Measurements from ENCODE around the gene MRS2.

The MRS2 gene, protein sequence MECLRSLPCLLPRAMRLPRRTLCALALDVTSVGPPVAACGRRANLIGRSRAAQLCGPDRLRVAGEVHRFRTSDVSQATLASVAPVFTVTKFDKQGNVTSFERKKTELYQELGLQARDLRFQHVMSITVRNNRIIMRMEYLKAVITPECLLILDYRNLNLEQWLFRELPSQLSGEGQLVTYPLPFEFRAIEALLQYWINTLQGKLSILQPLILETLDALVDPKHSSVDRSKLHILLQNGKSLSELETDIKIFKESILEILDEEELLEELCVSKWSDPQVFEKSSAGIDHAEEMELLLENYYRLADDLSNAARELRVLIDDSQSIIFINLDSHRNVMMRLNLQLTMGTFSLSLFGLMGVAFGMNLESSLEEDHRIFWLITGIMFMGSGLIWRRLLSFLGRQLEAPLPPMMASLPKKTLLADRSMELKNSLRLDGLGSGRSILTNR

DNA sequence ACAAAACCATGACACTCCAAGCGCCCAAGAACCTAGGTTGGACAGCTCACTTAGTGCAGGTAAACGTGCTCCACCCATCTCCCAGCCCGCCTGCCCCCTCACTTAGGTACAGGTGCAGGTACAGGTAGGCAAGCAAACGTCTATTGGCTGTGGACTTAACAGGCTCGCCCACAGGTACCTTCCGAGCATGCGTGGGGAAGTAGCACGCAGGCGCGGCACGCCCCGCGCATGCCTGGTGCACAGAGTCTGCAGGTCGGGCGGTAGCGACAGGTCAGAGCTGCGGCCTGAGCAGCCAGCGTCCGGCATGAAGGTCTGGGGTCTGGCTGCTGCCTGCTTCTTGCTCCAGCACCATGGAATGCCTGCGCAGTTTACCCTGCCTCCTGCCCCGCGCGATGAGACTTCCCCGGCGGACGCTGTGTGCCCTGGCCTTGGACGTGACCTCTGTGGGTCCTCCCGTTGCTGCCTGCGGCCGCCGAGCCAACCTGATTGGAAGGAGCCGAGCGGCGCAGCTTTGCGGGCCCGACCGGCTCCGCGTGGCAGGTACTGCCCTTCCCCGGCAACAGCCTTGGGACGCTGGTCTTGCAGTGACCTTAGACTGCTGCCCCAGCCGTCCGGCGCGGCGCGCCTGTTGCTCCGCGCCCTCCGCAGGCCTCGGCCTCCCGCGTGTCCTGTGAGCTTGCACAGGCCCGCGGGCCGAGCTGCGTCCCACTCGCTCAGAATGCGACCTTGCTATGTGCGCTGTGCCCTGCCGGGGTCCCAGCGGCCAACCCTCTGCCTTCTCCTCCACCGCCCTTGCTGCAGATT is at the start of gene MRS2:
Gene MRS2, plus strand, starts transcription at position 240 of the 804 bp plus-strand sequence. Its CDS starts 111 bp downstream, at position 351.
- DNase-seq (ENCODE audit: low spot score): peak; percentile 88
- TF ChIP-seq, protein P1, sequence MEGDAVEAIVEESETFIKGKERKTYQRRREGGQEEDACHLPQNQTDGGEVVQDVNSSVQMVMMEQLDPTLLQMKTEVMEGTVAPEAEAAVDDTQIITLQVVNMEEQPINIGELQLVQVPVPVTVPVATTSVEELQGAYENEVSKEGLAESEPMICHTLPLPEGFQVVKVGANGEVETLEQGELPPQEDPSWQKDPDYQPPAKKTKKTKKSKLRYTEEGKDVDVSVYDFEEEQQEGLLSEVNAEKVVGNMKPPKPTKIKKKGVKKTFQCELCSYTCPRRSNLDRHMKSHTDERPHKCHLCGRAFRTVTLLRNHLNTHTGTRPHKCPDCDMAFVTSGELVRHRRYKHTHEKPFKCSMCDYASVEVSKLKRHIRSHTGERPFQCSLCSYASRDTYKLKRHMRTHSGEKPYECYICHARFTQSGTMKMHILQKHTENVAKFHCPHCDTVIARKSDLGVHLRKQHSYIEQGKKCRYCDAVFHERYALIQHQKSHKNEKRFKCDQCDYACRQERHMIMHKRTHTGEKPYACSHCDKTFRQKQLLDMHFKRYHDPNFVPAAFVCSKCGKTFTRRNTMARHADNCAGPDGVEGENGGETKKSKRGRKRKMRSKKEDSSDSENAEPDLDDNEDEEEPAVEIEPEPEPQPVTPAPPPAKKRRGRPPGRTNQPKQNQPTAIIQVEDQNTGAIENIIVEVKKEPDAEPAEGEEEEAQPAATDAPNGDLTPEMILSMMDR (IDR thresholded peaks at IDR 0.05; ENCODE audit: extremely low read depth, insufficient read depth, missing control alignments): no peak
- in situ Hi-C loops (cut with MboI; ENCODE audit: low pct_unique_long_range_greater_than_20kb, low sequenced_read_pairs, unreplicated experiment): no loop called here

DNA sequence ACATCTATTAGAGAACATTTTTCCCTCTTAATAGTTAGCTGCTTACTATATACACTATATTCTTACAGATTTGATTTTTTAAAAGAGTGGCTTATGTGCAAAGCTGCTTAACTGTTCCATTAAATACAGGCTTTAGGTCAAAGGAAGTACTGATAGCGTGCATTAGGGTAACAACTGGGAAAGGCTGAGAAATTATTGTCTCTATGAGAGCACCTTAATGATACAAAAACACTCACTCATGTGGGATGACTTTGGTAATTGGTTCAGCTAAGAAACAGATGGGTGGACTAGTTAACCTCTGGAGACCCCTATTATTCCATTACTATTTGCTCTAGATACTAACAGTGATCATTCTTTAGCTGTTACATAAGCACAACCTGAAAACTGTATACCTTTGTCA is 48.9 kb upstream of the MRS2 start:
- no peak for DNase-seq (ENCODE audit: low spot score)
- in situ Hi-C loops (cut with MboI; ENCODE audit: low pct_unique_long_range_greater_than_20kb, low sequenced_read_pairs, unreplicated experiment): no loop called here
- TF ChIP-seq, protein P1 (IDR thresholded peaks at IDR 0.05; ENCODE audit: extremely low read depth, insufficient read depth, missing control alignments): no peak

DNA sequence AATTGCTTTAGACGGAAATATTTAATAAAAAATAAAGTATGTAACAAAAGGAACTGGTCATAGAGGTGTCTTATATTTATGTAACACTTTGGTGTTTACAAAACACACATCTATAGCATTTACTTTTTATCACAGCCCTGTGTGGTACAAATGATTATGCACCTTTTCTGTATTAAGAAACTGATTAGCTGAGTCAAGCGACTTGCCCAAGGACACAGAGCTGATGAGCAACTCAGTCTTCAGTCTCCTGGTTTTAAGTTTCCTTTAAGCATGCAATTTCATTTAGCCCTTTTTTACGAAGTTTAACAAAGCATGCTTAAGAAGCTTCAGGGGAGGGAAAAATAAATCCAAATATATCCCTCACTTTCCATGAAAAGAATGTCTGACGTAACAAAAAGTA is 47.3 kb upstream of the MRS2 start:
- TF ChIP-seq, protein P1 (IDR thresholded peaks at IDR 0.05; ENCODE audit: extremely low read depth, insufficient read depth, missing control alignments): no peak
- in situ Hi-C loops (cut with MboI; ENCODE audit: low pct_unique_long_range_greater_than_20kb, low sequenced_read_pairs, unreplicated experiment): no loop called here
- DNase-seq (ENCODE audit: low spot score): no peak

DNA sequence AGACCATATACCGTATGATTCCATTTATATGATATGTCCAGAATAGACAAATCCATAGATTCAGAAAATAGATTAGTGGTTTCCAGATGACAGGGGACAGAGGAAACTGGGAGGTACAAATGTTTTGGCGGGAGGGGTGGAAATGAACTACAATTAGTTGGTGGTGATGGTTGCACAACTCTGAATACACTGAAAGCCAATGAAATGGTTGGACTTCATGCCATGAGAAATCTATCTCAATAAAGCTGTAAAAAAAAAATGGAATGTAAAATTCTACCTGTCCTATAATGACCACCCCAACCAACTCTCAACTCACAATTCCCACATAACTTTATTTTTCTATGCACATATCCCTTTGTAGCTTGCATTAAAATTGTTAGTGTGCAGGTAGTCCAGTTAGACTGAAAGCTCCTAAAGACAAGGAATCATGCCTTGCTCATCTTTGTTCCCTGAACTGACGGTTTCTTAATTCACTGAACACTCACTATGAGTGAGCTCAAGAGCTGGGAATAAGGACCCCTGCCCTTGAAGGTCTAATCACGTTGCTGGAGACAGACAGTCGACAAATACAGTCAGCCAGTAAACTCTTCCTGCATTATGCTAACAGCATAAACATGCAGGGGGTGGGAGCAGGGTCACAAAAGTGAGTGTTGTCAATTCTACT is 46.3 kb upstream of the MRS2 start:
- no peak for DNase-seq (ENCODE audit: low spot score)
- in situ Hi-C loops (cut with MboI; ENCODE audit: low pct_unique_long_range_greater_than_20kb, low sequenced_read_pairs, unreplicated experiment): no loop called here
- TF ChIP-seq, protein P1 (IDR thresholded peaks at IDR 0.05; ENCODE audit: extremely low read depth, insufficient read depth, missing control alignments): no peak

DNA sequence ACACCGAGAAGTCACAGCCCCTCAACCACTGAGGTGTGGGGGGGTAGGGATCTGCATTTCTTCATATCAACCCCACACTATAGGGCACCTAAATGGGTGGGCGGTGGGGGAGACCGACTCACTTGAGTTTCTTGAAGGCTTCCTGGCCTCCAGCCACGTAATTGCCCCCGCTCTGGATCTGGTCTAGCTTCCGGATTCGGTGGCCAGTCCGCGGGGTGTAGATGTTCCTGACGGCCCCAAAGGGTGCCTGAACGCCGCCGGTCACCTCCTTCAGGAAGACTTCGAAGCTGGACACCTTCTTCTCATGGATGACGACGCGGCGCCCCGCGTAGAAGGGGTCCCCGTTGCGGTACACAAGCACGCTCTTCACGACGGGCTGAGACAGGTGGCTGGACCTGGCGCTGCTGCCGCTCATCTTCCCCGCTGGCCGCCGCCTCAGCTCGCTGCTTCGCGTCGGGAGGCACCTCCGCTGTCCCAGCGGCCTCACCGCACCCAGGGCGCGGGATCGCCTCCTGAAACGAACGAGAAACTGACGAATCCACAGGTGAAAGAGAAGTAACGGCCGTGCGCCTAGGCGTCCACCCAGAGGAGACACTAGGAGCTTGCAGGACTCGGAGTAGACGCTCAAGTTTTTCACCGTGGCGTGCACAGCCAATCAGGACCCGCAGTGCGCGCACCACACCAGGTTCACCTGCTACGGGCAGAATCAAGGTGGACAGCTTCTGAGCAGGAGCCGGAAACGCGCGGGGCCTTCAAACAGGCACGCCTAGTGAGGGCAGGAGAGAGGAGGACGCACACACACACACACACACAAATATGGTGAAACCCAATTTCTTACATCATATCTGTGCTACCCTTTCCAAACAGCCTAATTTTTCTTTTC is 45.2 kb upstream of the MRS2 start, which contains the start of gene DCDC2:
Gene DCDC2, minus strand, starts transcription at position 724 of the 883 bp plus-strand sequence. Its CDS starts 309 bp downstream, at position 415.
- TF ChIP-seq, protein P1 (IDR thresholded peaks at IDR 0.05; ENCODE audit: extremely low read depth, insufficient read depth, missing control alignments): no peak
- no peak for DNase-seq (ENCODE audit: low spot score)
- in situ Hi-C loops (cut with MboI; ENCODE audit: low pct_unique_long_range_greater_than_20kb, low sequenced_read_pairs, unreplicated experiment): no loop called here
